ENCODE measurements around the gene SENP6.
"Not testable (repeated sequence)": the region's sequence is repeated elsewhere in the genome, so short reads cannot be mapped to it uniquely, and the experiment has no call there.

SENP6 gene, protein sequence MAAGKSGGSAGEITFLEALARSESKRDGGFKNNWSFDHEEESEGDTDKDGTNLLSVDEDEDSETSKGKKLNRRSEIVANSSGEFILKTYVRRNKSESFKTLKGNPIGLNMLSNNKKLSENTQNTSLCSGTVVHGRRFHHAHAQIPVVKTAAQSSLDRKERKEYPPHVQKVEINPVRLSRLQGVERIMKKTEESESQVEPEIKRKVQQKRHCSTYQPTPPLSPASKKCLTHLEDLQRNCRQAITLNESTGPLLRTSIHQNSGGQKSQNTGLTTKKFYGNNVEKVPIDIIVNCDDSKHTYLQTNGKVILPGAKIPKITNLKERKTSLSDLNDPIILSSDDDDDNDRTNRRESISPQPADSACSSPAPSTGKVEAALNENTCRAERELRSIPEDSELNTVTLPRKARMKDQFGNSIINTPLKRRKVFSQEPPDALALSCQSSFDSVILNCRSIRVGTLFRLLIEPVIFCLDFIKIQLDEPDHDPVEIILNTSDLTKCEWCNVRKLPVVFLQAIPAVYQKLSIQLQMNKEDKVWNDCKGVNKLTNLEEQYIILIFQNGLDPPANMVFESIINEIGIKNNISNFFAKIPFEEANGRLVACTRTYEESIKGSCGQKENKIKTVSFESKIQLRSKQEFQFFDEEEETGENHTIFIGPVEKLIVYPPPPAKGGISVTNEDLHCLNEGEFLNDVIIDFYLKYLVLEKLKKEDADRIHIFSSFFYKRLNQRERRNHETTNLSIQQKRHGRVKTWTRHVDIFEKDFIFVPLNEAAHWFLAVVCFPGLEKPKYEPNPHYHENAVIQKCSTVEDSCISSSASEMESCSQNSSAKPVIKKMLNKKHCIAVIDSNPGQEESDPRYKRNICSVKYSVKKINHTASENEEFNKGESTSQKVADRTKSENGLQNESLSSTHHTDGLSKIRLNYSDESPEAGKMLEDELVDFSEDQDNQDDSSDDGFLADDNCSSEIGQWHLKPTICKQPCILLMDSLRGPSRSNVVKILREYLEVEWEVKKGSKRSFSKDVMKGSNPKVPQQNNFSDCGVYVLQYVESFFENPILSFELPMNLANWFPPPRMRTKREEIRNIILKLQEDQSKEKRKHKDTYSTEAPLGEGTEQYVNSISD

DNA sequence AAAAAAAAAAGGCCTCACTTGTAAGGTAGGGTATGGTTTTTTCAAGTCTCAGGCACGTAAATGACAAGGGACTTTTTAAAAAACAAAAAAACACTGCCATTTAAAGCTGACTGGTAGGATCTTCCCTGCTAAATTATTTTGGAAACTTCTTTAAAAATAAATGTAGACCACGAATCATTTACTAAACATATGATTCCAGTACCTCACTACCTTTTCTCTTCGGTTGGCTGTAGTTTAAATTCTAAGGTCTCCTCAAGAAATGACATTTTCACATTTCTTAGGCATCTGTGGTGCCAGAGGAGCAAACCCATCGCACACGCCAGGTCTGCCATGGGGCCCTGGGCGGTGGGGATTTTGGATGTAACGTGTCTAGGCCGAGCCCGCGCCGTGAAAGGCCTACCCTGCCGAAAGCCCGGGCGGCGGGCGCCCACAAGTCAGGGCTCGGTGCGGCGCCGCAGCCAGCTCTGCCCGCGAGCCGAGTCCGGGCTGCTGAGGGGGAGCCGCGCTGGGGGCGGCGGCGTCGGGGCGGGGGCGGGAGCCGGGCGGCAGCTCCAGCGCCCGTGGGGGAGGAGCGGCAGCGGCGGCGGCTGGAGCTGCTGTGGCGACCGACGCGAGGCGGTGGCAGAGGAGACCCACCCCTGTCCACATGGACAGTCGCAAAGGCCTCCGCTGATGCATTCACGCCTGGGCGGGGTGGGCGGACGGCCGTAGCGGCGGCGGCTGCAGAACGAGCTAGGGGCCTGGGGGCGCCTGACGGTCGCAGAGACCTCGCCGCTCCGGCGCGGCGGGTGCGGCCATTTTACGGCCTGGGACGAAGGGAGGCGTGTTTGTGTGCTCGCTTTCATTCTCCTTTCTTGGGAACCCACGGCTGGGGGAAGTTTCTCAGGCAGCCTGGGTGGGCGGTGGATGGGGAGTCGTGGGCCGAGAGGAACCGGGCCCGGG is at the start of gene SENP6:
TSS of gene SENP6 (plus strand) at position 577 of the 942 bp plus-strand sequence. CDS start 645 bp downstream, outside the sequence.
- peak in 54 of 56 donors; percentile 27 to 94 (median 74) for DNase-seq

DNA sequence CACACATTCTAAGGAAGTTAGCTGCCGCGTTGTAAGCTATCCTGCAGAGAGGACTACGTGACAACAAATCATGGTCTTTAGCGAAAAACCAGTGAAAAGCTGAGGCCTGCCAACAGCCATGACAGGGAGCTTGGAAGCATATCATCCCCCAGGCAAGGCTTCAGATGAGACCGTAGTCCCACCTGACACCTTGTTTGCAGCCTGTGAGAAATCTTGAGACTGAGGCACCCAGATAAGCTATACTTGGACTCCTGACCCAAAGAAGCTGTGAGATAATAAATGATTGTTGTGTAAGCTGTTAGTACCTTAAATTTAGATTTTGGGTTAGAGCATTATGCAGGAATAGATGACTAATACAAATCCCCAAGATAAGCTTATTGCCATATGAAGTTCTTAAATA is 45.4 kb upstream of the SENP6 start:
- DNase-seq: no peak

DNA sequence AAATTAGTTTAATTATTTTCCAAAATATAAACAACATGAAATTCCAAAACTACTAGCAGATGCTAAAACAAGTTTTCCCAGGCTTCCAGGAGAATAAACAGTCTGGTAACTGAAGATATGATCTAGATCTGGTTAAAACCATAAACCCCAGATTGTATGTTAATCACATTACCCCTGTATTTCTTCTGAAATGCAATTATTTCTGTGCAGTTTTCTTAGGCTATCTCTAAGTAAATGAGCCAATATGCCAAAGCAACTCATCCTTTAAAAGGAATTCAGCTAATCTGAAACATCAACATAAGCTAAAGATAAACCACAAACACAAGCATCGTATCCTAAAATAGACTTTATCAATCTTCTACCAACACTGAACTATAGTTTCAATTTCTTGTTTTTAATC is 44.6 kb upstream of the SENP6 start:
- no peak for DNase-seq

DNA sequence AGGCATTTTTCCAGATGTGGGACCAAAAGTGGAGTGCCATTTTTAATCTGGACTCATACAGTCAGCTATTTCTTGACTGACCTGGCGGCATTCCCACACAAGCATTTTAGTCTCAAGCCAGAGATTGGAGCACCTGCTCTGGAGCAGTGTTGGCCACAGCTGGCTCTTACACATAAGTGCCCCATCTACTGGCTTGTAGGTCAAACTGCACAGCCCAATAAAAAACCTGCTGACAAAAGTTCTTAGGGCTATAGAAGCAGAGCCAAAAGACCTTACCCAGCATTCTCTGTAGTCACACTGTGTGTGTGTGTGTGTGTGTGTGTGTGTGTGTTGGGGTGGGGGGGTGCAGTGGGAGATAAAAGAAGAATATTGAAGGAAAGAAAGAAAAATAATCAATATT is 38.6 kb upstream of the SENP6 start:
- no peak for DNase-seq

DNA sequence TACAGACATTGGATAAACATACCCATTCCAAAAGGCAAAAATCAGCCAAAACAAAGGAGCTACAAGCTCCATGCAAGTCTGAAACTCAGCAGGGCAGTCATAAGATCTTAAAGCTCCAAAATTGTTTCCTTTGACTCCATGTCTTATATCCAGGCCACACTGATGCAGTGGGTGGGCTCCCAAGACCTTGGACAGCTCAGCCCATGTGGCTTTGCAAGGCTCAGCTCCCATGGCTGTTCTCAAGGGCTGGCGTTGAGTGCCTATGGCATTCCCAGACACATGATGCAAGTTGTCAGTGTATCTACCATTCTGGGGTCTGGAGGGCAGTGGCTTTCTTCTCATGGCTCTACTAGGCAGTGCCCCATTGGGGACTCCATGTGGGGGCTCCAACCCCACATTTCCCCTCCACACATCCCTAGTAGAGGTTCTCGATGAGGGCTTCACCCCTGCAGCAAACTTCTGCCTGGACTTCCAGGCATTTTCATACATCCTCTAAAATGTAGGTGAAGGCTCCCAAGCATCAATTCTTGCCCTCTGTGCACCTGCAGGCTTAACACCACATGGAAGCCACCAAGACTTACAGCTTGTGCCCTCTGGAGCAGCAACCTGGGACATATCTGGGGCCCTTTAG is 35.4 kb upstream of the SENP6 start:
- no peak for DNase-seq

DNA sequence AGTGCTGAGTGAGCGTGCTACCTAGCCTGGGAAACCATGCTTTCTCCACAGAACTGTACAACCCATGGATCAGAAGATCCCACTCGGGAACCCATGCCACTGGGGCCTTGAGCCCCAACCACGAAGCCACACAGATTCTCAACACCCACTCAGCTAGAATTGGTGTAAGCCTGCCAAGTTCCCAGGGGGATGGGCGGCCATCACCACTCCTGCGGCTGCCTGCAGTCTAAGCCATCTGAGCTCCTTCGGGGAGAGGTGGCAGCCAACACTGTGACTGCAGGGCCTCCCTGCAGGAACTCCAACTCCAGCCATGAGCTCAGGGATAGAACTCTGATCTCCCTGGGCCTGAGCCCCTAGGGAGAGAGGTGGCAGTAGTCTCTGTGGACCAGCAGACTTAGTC is 33.6 kb upstream of the SENP6 start:
- no peak for DNase-seq

DNA sequence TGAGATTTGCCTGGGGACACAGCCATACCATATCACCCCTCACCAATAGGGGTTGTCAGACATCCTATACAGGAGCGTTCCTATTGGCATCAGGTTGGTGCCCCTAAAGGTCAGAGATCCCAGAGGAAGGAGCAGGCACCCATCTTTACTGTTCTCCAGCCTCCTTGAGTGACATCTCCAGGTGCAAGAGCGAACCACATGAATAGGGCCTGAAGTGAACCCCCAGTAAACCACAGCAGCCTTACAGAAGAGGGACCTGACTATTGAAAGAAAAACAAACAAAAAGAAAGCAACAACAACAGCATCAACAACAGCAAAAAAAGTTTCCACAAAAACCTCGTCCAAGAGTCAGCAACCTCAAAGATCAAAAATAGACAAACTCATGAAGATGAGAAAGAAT is 32.7 kb upstream of the SENP6 start:
- DNase-seq: no peak

DNA sequence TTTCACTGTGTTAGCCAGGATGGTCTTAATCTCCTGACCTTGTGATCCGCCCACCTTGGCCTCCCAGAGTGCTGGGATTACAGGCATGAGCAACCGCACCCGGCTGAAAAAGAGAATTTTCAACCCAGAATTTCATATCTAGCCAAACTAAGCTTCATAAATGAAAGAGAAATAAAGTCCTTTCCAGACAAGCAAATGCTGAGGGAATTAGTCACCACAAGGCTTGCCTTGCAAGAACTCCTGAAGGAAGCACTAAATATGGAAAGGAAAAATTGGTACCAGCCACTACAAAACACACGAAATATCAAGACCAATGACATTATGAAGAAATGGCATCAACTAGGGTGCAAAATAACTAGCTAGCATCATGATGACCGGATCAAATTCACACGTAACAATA is 31.0 kb upstream of the SENP6 start:
- DNase-seq: not testable (repeated sequence)

DNA sequence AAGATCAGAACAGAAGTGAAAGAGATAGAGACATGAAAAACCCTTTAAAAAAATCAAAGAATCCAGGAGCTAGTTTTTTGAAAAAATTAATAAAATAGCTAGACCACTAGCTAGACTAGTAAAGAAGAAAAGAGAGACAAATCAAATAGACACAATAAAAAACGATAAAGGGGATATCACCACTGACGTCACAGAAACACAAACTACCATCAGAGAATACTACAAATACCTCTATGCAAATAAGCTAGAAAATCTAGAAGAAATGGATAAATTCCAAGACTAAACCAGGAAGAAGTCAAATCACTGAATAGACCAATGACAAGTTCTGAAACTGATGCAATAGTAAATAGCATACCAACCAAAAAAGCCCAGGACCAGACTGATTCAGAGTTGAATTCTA is 29.6 kb upstream of the SENP6 start:
- DNase-seq: no peak

DNA sequence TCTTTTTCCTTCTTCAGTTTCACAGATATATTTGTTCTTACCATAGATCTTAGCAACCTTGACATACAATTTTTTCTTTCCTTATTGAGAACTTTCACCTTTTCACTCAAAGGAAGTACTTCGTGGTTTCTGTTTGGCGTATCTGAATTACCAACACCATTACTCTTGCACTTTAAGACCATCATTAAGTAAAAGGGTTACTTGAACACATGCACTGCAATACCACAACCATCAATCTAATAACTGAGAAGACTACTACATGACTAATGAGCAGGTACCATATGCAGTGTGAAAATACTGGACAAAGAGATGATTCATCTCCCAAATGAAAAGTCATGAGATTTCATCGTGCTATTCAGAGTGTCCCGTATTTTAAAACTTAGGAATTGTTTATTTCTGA is 21.7 kb upstream of the SENP6 start:
- no peak for DNase-seq

DNA sequence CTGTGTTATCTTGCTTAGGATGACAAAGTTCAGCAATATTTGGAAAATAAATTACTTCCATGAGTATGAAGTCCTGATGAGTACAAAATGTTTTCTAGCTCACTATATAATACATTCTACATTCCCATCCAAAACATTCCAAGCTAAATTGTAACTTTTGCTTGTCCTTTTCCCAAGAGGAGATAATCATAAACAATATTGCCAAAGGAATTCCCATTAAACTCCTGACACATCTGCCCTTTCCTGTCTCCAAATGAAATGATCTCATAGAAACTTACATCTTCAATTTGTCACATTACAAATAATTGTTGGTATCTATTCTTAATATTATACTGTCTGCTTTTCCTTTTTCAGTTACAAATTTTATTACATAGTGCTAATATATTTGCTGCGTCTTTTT is 20.4 kb upstream of the SENP6 start:
- DNase-seq: no peak

DNA sequence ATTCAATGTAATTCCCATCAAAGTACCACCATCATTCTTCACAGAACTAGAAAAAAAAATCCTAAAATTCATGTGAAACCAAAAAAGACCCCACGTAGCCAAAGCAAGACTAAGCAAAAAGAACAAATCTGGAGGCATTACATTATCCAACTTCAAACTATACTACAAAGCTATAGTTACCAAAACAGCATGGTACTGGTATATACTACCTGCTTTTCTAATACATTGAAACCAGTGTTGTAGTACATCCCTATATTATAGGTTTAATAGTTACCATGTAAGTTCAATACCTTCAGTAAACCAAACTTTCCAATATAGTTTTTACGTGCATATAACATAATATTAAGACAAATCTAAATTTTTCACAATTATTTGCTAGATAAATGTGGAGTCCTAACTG is 17.1 kb upstream of the SENP6 start:
- not testable (repeated sequence) for DNase-seq

DNA sequence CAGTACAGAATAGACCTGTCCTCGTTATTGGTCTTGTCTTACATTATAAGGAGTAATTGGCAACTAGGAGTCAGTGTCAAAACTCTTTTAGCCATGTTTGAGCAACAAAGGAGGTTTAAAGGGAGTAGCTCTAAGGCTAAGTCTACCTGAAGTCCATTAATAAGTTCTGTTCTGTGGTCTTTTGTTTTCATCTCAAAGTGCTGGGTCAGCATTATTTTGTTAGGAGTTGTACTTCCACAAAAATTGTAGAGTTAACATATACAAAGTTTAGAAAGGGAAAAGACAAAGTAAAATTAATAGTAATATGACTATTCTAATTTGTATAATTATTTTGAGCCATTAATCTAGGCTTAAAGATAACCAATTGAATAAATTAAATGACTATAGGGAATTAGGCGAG is 12.7 kb upstream of the SENP6 start:
- no peak for DNase-seq

DNA sequence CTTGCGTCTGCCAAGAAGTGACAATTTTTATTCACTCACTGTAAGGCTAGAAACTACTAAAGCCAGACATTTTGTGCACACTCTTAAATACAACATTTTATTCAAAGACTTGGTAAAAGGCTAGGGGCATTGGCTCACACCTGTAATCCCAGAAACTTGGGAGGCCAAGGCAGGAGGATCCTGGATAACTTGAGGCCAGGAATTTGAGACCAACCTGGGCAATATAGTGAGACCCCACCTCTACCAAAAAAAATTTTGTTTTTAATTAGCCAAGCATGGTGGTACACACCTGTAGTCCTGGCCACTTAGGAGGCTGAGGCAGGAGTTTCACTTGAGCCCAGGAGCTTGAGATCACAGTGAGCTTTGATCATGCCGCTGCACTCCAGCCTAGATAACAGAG is 11.3 kb upstream of the SENP6 start:
- no peak for DNase-seq

DNA sequence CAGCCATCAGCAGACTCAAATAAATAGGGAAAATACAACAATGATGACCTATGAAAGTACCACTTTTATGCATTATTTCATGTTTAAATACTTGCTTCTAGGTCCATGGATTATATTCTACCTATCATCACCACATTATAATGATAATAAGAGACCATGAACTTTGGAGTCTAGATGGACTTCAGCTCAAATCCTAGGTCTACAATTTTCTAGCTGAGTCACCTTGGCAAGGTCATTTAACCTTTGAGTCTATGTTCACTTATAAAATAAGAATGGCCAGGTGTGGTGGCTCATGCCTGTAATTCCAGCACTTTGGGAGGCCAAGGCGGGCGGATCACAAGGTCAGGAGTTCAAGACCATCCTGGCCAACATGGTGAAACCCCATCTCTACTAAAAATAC is 5.3 kb upstream of the SENP6 start:
- DNase-seq: not testable (repeated sequence)

DNA sequence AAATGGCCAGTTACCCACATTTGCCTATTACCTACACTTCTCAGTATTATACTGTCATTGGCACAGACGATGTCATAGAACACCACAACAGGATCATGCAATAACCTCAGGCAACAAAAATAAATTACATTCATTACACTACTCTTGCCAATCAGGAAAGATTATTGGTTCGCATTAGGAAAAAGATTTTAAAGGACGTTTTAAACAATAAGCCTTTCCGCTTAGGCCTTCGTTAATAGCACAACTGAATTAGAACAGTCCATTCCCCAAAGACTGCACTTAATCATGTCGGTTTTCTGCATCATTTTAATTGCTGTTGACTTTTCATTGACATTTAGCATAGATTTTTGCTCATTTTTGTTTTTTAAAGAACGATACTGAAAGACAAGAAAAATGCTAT is 912 bp upstream of the SENP6 start:
- no peak for DNase-seq

DNA sequence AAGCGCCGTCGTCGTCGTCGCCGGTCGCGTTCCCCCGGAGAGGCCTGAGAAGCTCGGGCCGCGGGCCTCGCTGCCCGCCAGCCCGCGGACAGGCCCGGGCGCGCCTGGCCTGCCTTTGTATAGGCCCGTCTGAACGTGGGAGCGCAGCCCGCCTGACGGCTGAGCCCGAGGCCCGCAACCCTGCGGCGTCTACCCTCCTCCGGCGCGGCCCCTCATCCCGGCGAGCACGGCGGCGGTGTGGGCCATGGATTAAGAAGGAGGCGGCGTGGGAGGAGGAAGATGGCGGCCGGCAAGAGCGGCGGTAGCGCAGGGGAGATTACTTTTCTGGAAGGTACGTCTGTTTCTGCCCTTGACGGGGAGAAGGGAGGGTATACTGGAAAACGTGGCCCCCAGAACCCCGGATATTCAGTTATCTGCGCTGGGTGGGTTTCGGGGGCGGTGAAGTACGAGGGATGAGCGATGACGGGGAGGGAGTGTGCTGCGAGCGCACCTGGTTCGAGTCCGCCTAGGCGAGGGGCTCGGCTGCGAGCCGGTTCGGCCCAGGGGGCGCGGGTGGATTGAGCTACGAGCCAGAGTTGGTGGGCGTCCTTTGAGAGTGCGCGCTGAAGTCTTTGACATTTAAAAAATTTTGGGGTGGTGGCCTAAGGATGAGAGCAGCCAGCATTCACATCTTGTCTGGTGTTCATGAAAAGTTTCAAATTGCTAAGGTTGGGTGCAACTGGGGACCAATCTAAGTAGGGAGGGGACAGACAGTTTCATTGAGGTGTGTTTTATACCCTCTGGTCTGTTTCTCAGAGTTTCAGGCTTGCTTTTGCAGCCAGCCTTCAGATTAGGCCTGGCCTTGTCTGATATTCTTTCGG is 796 bp downstream of the SENP6 start:
- peak in 47 of 56 donors; percentile 6 to 85 (median 65) for DNase-seq

DNA sequence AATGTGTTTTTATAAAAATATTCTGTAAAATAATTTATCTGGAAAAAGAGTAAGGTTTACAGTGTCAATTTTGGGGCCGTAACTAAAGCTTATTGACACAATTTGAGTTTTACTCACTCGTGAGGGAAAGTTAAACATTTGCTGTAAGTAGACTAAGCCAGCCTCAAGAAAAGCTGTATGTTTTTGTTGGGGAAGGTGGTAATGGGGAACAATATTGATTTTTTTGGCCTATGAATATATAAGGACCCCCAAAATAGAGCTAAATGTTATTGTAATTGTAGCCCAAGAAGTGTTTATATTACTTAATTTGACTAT is 1.4 kb downstream of the SENP6 start:
- no peak for DNase-seq

DNA sequence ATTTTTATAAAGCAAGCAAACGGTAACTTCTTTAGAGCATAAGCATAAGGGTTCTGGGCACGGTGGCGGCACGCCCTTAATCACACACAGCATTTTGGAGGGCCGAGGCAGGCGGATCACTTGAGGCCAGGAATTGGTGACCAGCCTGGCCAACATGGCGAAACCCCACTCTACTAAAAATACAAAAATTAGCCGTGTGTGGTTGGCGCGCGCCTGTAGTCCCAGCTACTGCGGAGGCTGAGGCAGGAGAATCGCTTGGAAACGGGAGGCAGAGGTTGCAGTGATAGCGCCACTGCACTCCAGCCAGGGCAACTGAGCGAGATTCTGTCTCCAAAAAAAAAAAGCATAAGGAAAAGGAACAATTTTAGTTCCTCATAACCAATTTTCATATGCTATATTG is 2.6 kb downstream of the SENP6 start:
- no peak for DNase-seq

DNA sequence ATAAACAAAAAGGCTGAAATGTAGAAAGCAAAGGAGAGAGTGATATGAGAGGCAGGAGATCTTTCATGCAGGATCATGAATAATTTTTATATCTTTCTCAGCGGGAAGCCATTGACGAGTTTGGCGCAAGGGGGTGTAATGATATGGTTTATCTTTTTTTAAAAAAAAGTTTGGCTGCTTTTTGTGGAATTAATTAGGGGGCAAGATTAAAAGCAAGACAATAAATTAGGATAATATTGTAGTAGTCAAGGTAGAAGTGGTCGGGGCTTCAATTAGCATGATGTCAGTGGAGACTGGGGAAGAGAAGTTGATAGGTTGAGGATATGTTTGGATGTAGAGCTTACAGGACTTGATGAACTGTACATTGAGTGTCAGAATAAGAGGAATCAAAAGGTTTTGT is 4.0 kb downstream of the SENP6 start:
- no peak for DNase-seq

Measured in nucleus accumbens (tissue), 56 donors.